ENCODE results near the gene ZNF500.
A peak's percentile ranks its signal among the peaks of the same experiment; 100 is the strongest.

Gene ZNF500

GRCh38 chr16:4775005-4775404 is 8.0 kb upstream of the ZNF500 start:
- no peak overlapping the region for H3K4me3 ChIP-seq (ENCODE audit: low read depth, low read length)

GRCh38 chr16:4772351-4772750 is 5.4 kb upstream of the ZNF500 start:
- no peak overlapping the region for H3K4me3 ChIP-seq (ENCODE audit: low read depth, low read length)

GRCh38 chr16:4771646-4772045 is 4.7 kb upstream of the ZNF500 start:
- no peak overlapping the region for H3K4me3 ChIP-seq (ENCODE audit: low read depth, low read length)

GRCh38 chr16:4769306-4769638 is 2.3 kb upstream of the ZNF500 start:
- H3K4me3 ChIP-seq (ENCODE audit: low read depth, low read length): peak overlapping the region; percentile 41

GRCh38 chr16:4768549-4769305 is 1.8 kb upstream of the ZNF500 start:
- peak overlapping the region; percentile 41 for H3K4me3 ChIP-seq (ENCODE audit: low read depth, low read length)

- peak overlapping the region; percentile 29 for H3K4me3 ChIP-seq (ENCODE audit: low read depth, low read length)
These were observed 1.0 kb upstream of the ZNF500 start for GRCh38 chr16:4767872-4768548.

- peak overlapping the region; percentile 80 for H3K4me3 ChIP-seq (ENCODE audit: low read depth, low read length)
These were observed 1.2 kb downstream of the ZNF500 start for GRCh38 chr16:4765511-4766474.

- H3K4me3 ChIP-seq (ENCODE audit: low read depth, low read length): no peak overlapping the region
These were observed 3.2 kb downstream of the ZNF500 start for GRCh38 chr16:4763791-4764190.

- H3K4me3 ChIP-seq (ENCODE audit: low read depth, low read length): no peak overlapping the region
These were observed 4.8 kb downstream of the ZNF500 start for GRCh38 chr16:4762205-4762604.

- no peak overlapping the region for H3K4me3 ChIP-seq (ENCODE audit: low read depth, low read length)
These were observed 6.6 kb downstream of the ZNF500 start for GRCh38 chr16:4760221-4760910.

GRCh38 chr16:4755687-4756086 is 11.3 kb downstream of the ZNF500 start:
- no peak overlapping the region for H3K4me3 ChIP-seq (ENCODE audit: low read depth, low read length)

GRCh38 chr16:4754865-4755264 is 12.1 kb downstream of the ZNF500 start:
- H3K4me3 ChIP-seq (ENCODE audit: low read depth, low read length): no peak overlapping the region

GRCh38 chr16:4753227-4753626 is 13.7 kb downstream of the ZNF500 start:
- no peak overlapping the region for H3K4me3 ChIP-seq (ENCODE audit: low read depth, low read length)

- H3K4me3 ChIP-seq (ENCODE audit: low read depth, low read length): no peak overlapping the region
These were observed 14.4 kb downstream of the ZNF500 start for GRCh38 chr16:4752351-4753100.

GRCh38 chr16:4750896-4751295 is 16.1 kb downstream of the ZNF500 start:
- no peak overlapping the region for H3K4me3 ChIP-seq (ENCODE audit: low read depth, low read length)

- H3K4me3 ChIP-seq (ENCODE audit: low read depth, low read length): no peak overlapping the region
These were observed 17.2 kb downstream of the ZNF500 start for GRCh38 chr16:4749700-4750257.

- no peak overlapping the region for H3K4me3 ChIP-seq (ENCODE audit: low read depth, low read length)
These were observed 18.1 kb downstream of the ZNF500 start for GRCh38 chr16:4748682-4749411.

- no peak overlapping the region for H3K4me3 ChIP-seq (ENCODE audit: low read depth, low read length)
These were observed 18.9 kb downstream of the ZNF500 start for GRCh38 chr16:4747906-4748681.
